MCF 10A (cell line): ENCODE measurements around the gene JPH3. TPM values are rescaled to one million over a fixed set of nuclear protein-coding genes. Genes with fewer than 3 reads are reported as not detected.

ENCODE experiments used
- BruUV-seq: library from RNA; stranded (reverse); fragments of 400-500 nt; replicated peaks from 2 replicates; lab custom pipeline; 2021; lab: Mats Ljungman, UMichigan
- CTCF ChIA-PET: fragments of 300-600 bp; sonication (Branson Sonifier 250); formaldehyde crosslinking; extraction: SDS; loops from one replicate; lab custom pipeline; 2021; ENCODE audit warnings: antibody characterized with exemption, inconsistent platforms; lab: Yijun Ruan, JAX
- POLR2A ChIA-PET: fragments of 300-600, 350-650 bp; sonication (Branson Sonifier 250); formaldehyde crosslinking; extraction: SDS; loops from one replicate; lab custom pipeline; 2020; ENCODE audit warnings: antibody characterized with exemption, inconsistent platforms; lab: Yijun Ruan, JAX
- DNase-seq: peaks from one replicate; pipeline ENCODE4 v3.0.0-alpha.2; 2018; ENCODE audit not compliant: unreplicated experiment
- H3K27ac Mint-ChIP-seq: one replicate; pipeline ENCODE4 v1.8.0; 2022; ENCODE audit warnings: mild to moderate bottlenecking, low read depth, mixed read lengths; ENCODE audit not compliant: unreplicated experiment
- H3K27me3 Mint-ChIP-seq: one replicate; pipeline ENCODE4 v1.8.0; 2022; ENCODE audit warnings: mixed read lengths; ENCODE audit not compliant: insufficient read depth, unreplicated experiment
- H3K36me3 Mint-ChIP-seq: one replicate; pipeline ENCODE4 v1.8.0; 2022; ENCODE audit warnings: mild to moderate bottlenecking, moderate library complexity, mixed read lengths; ENCODE audit not compliant: insufficient read depth, unreplicated experiment
- H3K4me1 Mint-ChIP-seq: one replicate; pipeline ENCODE4 v1.8.0; 2022; ENCODE audit warnings: mixed read lengths; ENCODE audit not compliant: insufficient read depth, unreplicated experiment
- H3K4me3 Mint-ChIP-seq: one replicate; pipeline ENCODE4 v1.8.0; 2022; ENCODE audit warnings: mild to moderate bottlenecking, moderate library complexity, mixed read lengths; ENCODE audit not compliant: unreplicated experiment
- H3K9me3 Mint-ChIP-seq: one replicate; pipeline ENCODE4 v1.8.0; 2022; ENCODE audit warnings: mixed read lengths; ENCODE audit not compliant: unreplicated experiment
- intact Hi-C: fragments of 100-400 bp; cut with micrococcal nuclease; formaldehyde crosslinking; loops from 2 replicates; pipeline ENCODE4 v1.14.1; 2022
- total RNA-seq: library from RNA; stranded (reverse); gene quantifications from 2 replicates; pipeline ENCODE4 v1.2.3, GENCODE V29; 2022
- TF ChIP-seq, protein P1 (sequence below): fragments of 200-600 bp; IDR thresholded peaks from one replicate; pipeline ENCODE4 v1.8.0; 2022; ENCODE audit warnings: antibody characterized with exemption, mild to moderate bottlenecking; ENCODE audit not compliant: unreplicated experiment

JPH3 gene
- total RNA-seq, 1 experiment from 2014 or later: not detected

DNA sequence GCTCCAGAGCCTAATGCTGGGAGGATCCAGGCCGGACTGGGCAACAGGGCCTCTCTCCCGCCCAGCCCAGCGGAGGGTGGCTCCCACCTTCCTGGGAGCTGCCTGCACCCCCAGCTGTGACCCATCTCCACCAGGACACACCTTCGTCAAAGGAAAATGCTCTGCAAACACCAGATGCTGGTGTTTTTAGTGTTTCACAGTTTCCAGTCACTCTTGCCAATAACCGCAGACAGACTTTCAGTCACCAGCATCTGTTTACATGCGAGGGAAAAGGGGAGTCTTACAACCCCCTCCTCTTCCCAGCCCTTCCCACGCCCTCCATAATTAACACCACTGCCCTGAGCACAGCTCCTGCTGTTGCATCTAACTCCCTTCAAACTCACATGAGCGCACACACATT lies 138.1 kb downstream of the JPH3 start:
- H3K9me3 Mint-ChIP-seq: no peaks in the 10 kb centered on the region
- H3K4me1 Mint-ChIP-seq: peaks cover 6% of the 10 kb centered on the region
- no TSS peak for BruUV-seq
- peak overlapping the region; percentile 11 for H3K27ac Mint-ChIP-seq
- DNase-seq: no peak
- CTCF ChIA-PET: no interaction called here
- TF ChIP-seq, protein P1, sequence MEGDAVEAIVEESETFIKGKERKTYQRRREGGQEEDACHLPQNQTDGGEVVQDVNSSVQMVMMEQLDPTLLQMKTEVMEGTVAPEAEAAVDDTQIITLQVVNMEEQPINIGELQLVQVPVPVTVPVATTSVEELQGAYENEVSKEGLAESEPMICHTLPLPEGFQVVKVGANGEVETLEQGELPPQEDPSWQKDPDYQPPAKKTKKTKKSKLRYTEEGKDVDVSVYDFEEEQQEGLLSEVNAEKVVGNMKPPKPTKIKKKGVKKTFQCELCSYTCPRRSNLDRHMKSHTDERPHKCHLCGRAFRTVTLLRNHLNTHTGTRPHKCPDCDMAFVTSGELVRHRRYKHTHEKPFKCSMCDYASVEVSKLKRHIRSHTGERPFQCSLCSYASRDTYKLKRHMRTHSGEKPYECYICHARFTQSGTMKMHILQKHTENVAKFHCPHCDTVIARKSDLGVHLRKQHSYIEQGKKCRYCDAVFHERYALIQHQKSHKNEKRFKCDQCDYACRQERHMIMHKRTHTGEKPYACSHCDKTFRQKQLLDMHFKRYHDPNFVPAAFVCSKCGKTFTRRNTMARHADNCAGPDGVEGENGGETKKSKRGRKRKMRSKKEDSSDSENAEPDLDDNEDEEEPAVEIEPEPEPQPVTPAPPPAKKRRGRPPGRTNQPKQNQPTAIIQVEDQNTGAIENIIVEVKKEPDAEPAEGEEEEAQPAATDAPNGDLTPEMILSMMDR: no peak
- POLR2A ChIA-PET: interaction anchor here (0.9 kb wide), 1 partner anchor 25 kb away, joined by 4 read pairs; the partner anchor contains the start of gene KLHDC4
- H3K4me3 Mint-ChIP-seq: no peak overlapping the region
- H3K27me3 Mint-ChIP-seq: no peaks in the 10 kb centered on the region
- intact Hi-C loops: no loop called here
- peaks cover 33% of the 10 kb centered on the region for H3K36me3 Mint-ChIP-seq

DNA sequence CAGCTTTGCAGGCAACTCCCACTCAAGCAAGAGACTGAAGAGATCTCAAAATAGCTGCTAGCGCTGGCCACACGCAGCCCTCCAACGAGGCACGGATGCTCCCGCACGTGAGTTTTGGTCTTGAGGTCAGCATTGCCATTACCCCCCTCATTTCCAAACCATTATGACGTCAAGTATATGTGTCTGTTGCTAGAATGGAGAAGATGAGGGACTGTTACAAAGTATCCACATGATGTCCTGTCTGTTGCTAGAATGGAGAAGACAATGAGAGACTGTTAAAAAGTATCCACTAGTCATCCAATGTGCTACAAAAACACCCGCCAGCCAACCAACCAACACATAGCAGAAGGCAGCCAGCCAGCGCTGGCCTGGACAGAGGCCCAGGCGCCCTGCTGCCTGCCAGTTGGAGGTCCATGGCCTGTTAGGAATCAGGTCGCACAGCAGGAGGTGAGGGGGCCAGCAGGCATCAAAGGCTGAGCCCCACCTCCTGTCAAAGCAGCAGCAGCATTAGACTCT lies 138.7 kb downstream of the JPH3 start:
- DNase-seq: no peak
- BruUV-seq: no TSS peak
- TF ChIP-seq, protein P1: no peak
- ChIA-PET CTCF (no interaction called here), POLR2A (no interaction called here)
- Mint-ChIP-seq H3K27ac (peak overlapping the region; percentile 11), H3K27me3 (no peaks in the 10 kb centered on the region), H3K4me1 (peaks cover 6% of the 10 kb centered on the region), H3K36me3 (peaks cover 36% of the 10 kb centered on the region), H3K4me3 (no peak overlapping the region), H3K9me3 (no peaks in the 10 kb centered on the region)
- intact Hi-C loops: no loop called here

DNA sequence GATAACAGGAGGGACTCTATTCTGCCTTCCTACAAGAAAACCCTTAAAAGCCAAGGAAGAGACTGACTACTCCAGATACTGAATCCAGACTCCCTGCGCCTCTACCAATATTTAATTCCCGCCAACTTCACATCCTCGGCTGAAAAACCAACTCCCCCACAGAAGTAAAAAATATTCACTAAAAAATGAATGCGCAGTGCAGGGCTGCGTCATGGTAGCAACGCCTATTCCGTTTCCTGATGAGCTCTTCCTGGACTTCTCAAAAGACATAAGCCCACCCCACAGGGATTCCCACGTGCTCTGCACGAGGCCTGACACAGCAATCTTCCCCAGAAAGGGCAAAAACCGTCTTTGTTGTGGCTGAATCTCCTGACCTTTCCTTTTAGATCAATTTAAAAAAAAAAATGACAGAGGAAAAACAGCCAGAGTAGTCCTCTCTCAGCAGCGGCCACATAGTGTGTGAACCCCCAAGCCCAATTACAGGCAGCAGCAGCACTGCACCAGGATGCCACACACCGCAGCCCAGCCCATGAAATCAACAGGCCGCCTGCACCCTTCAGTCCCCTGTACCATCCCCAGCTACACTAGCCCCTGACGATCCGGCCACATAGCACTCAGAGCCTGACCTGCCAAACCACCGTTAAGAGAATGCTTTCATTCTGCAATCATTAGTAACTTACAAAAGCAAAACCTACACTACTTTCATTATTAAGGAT lies 139.6 kb downstream of the JPH3 start:
- Mint-ChIP-seq H3K4me1 (peaks cover 6% of the 10 kb centered on the region), H3K9me3 (no peaks in the 10 kb centered on the region)

More for the DNA sequence above, 139.6 kb downstream of the JPH3 start:
- Mint-ChIP-seq H3K36me3 (peaks cover 45% of the 10 kb centered on the region), H3K27ac (no peak overlapping the region), H3K27me3 (no peaks in the 10 kb centered on the region), H3K4me3 (no peak overlapping the region)
- intact Hi-C loops: no loop called here
- POLR2A ChIA-PET: no interaction called here
- TF ChIP-seq, protein P1: no peak
- BruUV-seq: no TSS peak
- CTCF ChIA-PET: interaction anchor here (0.7 to 1.2 kb wide), 2 partner anchors 19 to 168 kb away, joined by 3 read pairs; no protein-coding TSS in a partner anchor
- no peak for DNase-seq
